DOHH2 (cell line): ENCODE measurements around the gene PTPRZ1.

Experiments used
- H3F3A ChIP-seq: fragments of 200-600 bp; sonication (generic), shearing (Covaris generic); 2 replicates; pipeline ENCODE4 v1.6.0; 2016; ENCODE audit warnings: antibody characterized with exemption, mild to moderate bottlenecking; ENCODE audit not compliant: control insufficient read depth, insufficient read depth
- H3K27ac ChIP-seq: fragments of 200-600 bp; sonication (generic); 2 replicates; pipeline ENCODE4 v1.5.1; 2014; ENCODE audit warnings: low read depth, mild to moderate bottlenecking, low read length, moderate library complexity
- H3K27me3 ChIP-seq: fragments of 200-600 bp; sonication (generic); 2 replicates; pipeline ENCODE4 v1.6.1; 2014; ENCODE audit warnings: mild to moderate bottlenecking, low read length, mixed read lengths; ENCODE audit not compliant: control insufficient read depth
- H3K36me3 ChIP-seq: fragments of 200-600 bp; sonication (generic); 2 replicates; pipeline ENCODE4 v1.6.1; 2014; ENCODE audit warnings: mild to moderate bottlenecking, low read length, moderate library complexity, mixed read lengths; ENCODE audit not compliant: control insufficient read depth
- H3K4me1 ChIP-seq: fragments of 200-600 bp; sonication (generic); 2 replicates; pipeline ENCODE4 v1.6.1; 2014; ENCODE audit warnings: mild to moderate bottlenecking, low read length, mixed read lengths; ENCODE audit not compliant: control insufficient read depth
- H3K4me2 ChIP-seq: fragments of 200-600 bp; sonication (generic); 2 replicates; pipeline ENCODE4 v1.6.0; 2014; ENCODE audit warnings: mild to moderate bottlenecking, low read length, moderate library complexity
- H3K4me3 ChIP-seq: fragments of 200-600 bp; sonication (generic); 2 replicates; pipeline ENCODE4 v1.5.1; 2014; ENCODE audit warnings: mild to moderate bottlenecking, low read length, mixed read lengths
- H3K79me2 ChIP-seq: fragments of 200-600 bp; sonication (generic); 2 replicates; pipeline ENCODE4 v1.6.1; 2014; ENCODE audit warnings: mild to moderate bottlenecking, low read length, mixed read lengths; ENCODE audit not compliant: control insufficient read depth
- H3K9me2 ChIP-seq: fragments of 200-600 bp; sonication (generic); replicated peaks from 2 replicates; pipeline ENCODE4 v1.6.1; 2014; ENCODE audit warnings: mild to moderate bottlenecking, low read length, mixed read lengths; ENCODE audit not compliant: control insufficient read depth
- H3K9me3 ChIP-seq: fragments of 200-600 bp; sonication (generic); 2 replicates; pipeline ENCODE4 v1.6.1; 2014; ENCODE audit warnings: antibody characterized with exemption, low read length, mixed read lengths; ENCODE audit not compliant: control insufficient read depth, insufficient read depth
- H4K20me1 ChIP-seq: fragments of 200-600 bp; sonication (generic); 2 replicates; pipeline ENCODE4 v1.6.0; 2014; ENCODE audit warnings: low read depth, mild to moderate bottlenecking, antibody characterized with exemption, low read length, moderate library complexity; ENCODE audit not compliant: control insufficient read depth, insufficient read depth
- EZH2phosphoT487 ChIP-seq: fragments of 200-600 bp; sonication (generic); IDR thresholded peaks from 2 replicates; pipeline ENCODE4 v1.6.1; 2017; ENCODE audit warnings: borderline replicate concordance, mild to moderate bottlenecking, antibody characterized with exemption, low read length, moderate library complexity, mixed read lengths
- TF ChIP-seq, protein P1 (sequence below): fragments of 200-600 bp; sonication (generic); IDR thresholded peaks from one replicate; pipeline ENCODE4 v1.5.1; 2014; ENCODE audit warnings: antibody characterized with exemption, mild to moderate bottlenecking, low read depth, low read length; ENCODE audit not compliant: poor library complexity, severe bottlenecking

Gene PTPRZ1

GRCh38 chr7:121966935-121967332 is 94.0 kb downstream of the PTPRZ1 start:
- Histone ChIP-seq H3K27ac (no peak overlapping the region), H3K79me2 (no peaks in the 10 kb centered on the region), H3K4me2 (no peak overlapping the region), H3K4me1 (no peaks in the 10 kb centered on the region), H3K9me3 (no peaks in the 10 kb centered on the region), H3K4me3 (no peak overlapping the region), H4K20me1 (no peaks in the 10 kb centered on the region), H3F3A (no peaks in the 10 kb centered on the region), H3K9me2 (no peaks in the 10 kb centered on the region; the same call in 1 of the 2 replicates), H3K27me3 (no peaks in the 10 kb centered on the region), H3K36me3 (no peaks in the 10 kb centered on the region)
- TF ChIP-seq, protein P1, sequence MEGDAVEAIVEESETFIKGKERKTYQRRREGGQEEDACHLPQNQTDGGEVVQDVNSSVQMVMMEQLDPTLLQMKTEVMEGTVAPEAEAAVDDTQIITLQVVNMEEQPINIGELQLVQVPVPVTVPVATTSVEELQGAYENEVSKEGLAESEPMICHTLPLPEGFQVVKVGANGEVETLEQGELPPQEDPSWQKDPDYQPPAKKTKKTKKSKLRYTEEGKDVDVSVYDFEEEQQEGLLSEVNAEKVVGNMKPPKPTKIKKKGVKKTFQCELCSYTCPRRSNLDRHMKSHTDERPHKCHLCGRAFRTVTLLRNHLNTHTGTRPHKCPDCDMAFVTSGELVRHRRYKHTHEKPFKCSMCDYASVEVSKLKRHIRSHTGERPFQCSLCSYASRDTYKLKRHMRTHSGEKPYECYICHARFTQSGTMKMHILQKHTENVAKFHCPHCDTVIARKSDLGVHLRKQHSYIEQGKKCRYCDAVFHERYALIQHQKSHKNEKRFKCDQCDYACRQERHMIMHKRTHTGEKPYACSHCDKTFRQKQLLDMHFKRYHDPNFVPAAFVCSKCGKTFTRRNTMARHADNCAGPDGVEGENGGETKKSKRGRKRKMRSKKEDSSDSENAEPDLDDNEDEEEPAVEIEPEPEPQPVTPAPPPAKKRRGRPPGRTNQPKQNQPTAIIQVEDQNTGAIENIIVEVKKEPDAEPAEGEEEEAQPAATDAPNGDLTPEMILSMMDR = no peak
- TF ChIP-seq EZH2phosphoT487 = no peak

DNA sequence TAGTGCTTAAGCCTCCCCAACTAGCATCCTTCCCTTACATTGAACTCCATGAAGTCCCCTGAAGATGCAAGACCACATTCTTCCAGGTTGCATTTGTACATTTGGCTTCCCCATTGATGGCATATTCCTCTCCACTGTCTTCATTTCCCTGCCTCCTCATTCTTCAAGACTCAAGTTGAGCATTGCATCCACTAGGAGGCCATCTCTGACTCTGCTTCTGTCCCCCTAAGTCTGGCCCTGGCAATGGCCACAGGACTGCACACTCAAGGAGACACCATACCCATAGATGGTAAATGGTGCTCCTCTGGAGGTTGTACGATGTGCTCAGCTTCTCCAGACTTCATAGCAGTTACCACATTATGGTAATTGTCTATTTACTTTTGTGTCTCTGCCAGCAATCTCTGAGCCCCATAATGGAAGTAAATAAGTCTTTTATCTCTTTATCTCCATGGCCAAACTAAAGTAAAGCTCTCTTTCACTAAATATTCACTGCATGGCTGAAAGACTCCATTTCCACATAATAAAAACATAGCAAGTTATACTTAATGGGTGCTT is 112.6 kb downstream of the PTPRZ1 start:
- no peak overlapping the region for H3K4me3 ChIP-seq
- no peaks in the 10 kb centered on the region for H3K27me3 ChIP-seq
- TF ChIP-seq, protein P1 = no peak
- no peak for TF ChIP-seq EZH2phosphoT487
- no peaks in the 10 kb centered on the region for H3F3A ChIP-seq
- no peaks in the 10 kb centered on the region for H3K9me3 ChIP-seq
- no peaks in the 10 kb centered on the region for H3K9me2 ChIP-seq
- no peak overlapping the region for H3K4me2 ChIP-seq
- H3K4me1 ChIP-seq = no peaks in the 10 kb centered on the region
- H4K20me1 ChIP-seq = no peaks in the 10 kb centered on the region
- no peaks in the 10 kb centered on the region for H3K36me3 ChIP-seq
- H3K27ac ChIP-seq = no peak overlapping the region
- H3K79me2 ChIP-seq = no peaks in the 10 kb centered on the region

DNA sequence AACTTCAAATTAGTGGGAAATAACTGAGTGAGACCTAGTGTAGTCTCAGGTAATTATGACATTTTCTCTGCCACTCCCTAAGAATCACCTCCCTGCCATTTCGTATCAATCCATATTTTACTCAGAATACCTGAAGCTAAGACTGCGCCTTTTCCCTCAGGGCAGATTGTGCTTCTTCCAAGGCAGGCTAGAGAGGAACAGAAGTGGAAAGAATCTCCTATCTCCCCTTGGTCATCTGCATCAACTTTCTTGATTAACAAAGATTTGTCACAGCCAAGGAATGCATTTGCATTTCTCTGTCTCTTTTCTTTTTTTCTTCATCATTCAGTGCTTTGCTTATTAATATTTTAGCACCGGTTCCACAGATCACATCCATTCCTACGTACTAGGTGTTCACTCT is 119.1 kb downstream of the PTPRZ1 start:
- Histone ChIP-seq H4K20me1 (no peaks in the 10 kb centered on the region), H3K4me2 (no peak overlapping the region), H3K9me3 (no peaks in the 10 kb centered on the region), H3K36me3 (no peaks in the 10 kb centered on the region), H3K79me2 (no peaks in the 10 kb centered on the region), H3K4me1 (no peaks in the 10 kb centered on the region), H3K4me3 (no peak overlapping the region), H3K27me3 (no peaks in the 10 kb centered on the region), H3K9me2 (no peaks in the 10 kb centered on the region), H3F3A (no peaks in the 10 kb centered on the region), H3K27ac (no peak overlapping the region)
- no peak for TF ChIP-seq EZH2phosphoT487
- TF ChIP-seq, protein P1 = no peak
